ENCODE data around the gene PARVB.

PARVB gene

DNA sequence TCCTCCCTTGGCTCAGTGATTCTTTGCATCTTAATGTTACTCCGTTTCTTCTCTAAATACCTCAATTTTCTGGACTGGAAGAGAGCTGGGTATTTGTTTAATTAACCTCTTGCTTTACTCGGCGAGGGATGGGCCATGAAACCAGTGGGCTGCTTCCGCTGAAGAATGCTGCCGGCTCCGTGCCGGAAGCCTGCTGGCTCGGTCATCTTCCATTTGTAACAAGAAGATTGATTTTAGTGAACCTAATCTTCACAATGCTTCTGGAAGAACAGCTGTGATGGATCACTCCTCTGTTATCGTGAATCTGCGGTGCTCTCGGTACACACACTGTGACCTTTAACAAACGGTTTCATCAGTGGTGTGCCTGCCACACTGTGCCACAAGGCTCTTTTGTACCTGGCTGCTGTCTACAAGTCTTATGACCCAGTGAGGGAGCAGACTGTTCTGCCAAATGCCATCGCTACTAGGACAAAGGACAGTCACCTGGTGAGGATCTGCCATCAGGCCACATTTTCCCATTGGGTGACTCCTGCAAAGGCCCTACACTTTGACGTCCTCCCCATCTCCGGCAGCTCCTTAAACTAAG, 25.3 kb upstream of the PARVB start:
- Histone ChIP-seq H3K27ac (ENCODE audit: low read depth, low read length) (no peak overlapping the region), H3K36me3 (ENCODE audit: insufficient read depth, low read length) (no peaks in the 10 kb centered on the region), H3K27me3 (ENCODE audit: insufficient read depth, low read length) (no peaks in the 10 kb centered on the region), H2AFZ (ENCODE audit: low read length, unreplicated experiment) (no peak overlapping the region), H3K4me3 (ENCODE audit: low read depth, low read length) (no peak overlapping the region), H3K79me2 (ENCODE audit: control insufficient read depth, insufficient read depth, low read length, unreplicated experiment) (no peaks in the 10 kb centered on the region), H3K4me1 (ENCODE audit: control insufficient read depth, insufficient read depth, low read length, unreplicated experiment) (no peaks in the 10 kb centered on the region)

DNA sequence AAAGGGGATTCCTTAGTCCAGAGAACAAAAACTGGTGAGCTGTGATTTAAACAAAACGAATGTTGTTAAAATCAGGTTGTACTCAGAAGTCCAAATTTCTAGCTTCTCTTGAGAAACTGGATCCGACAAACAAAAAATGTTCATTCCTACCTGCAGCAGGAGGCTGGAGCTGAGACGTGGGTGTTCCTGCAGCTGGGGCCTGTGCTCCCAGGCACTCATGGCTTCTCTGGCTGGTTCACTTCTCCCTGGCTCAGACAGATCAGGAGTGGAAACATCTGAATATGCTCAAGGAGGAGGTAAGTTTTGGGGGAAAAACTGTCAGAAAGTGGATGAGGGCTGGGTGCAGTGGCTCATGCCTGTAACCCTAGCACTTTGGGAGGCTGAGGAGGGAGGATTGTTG, 24.7 kb upstream of the PARVB start:
- H3K27me3 ChIP-seq (ENCODE audit: insufficient read depth, low read length), result no peaks in the 10 kb centered on the region
- H3K4me3 ChIP-seq (ENCODE audit: low read depth, low read length), result no peak overlapping the region
- no peak overlapping the region for H3K27ac ChIP-seq (ENCODE audit: low read depth, low read length)
- no peaks in the 10 kb centered on the region for H3K36me3 ChIP-seq (ENCODE audit: insufficient read depth, low read length)
- H3K4me1 ChIP-seq (ENCODE audit: control insufficient read depth, insufficient read depth, low read length, unreplicated experiment), result no peaks in the 10 kb centered on the region
- H3K79me2 ChIP-seq (ENCODE audit: control insufficient read depth, insufficient read depth, low read length, unreplicated experiment), result no peaks in the 10 kb centered on the region
- H2AFZ ChIP-seq (ENCODE audit: low read length, unreplicated experiment), result no peak overlapping the region

DNA sequence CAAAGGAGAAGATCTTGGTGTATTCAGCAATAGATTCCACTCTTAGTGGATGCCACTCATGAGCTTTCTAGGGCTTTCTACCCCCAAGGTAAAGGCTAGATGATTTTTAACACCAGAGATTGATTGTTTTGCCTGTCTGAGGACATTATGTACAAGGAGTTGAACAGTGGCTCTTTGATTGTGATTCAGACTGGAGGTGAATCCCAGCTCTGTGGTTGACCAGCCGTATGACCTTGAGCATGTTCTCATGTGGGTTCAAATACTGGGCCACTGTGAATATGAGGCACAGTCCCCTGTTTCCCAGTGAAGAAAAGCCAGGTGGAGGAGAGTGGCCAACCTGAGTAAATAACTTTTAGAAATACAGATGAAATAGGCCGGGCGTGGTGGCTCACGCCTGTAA, 24.0 kb upstream of the PARVB start:
- Histone ChIP-seq H3K27ac (ENCODE audit: low read depth, low read length) (no peak overlapping the region), H3K4me1 (ENCODE audit: control insufficient read depth, insufficient read depth, low read length, unreplicated experiment) (no peaks in the 10 kb centered on the region), H3K36me3 (ENCODE audit: insufficient read depth, low read length) (no peaks in the 10 kb centered on the region), H2AFZ (ENCODE audit: low read length, unreplicated experiment) (no peak overlapping the region), H3K4me3 (ENCODE audit: low read depth, low read length) (no peak overlapping the region), H3K27me3 (ENCODE audit: insufficient read depth, low read length) (no peaks in the 10 kb centered on the region), H3K79me2 (ENCODE audit: control insufficient read depth, insufficient read depth, low read length, unreplicated experiment) (no peaks in the 10 kb centered on the region)

DNA sequence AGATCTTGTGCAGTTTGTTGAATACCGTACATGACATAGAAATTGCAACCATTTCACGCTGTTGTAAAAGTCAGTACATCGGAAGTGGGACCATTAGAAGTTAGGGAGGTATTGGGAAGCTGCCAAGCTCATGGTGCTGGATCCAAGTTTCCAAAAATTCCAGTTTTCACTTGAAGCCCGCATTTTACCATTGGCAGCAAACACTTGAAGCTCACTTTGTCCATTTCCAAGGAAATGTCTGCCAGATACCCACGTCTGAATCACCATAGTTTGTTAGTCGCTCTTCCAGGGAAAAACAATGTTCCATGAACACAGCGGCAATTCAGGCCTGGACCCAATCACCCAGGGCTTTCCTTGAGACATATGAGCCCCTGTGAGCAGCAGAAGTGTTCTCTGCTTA, 22.6 kb upstream of the PARVB start:
- H3K79me2 ChIP-seq (ENCODE audit: control insufficient read depth, insufficient read depth, low read length, unreplicated experiment), result no peaks in the 10 kb centered on the region
- no peak overlapping the region for H3K4me3 ChIP-seq (ENCODE audit: low read depth, low read length)
- no peaks in the 10 kb centered on the region for H3K36me3 ChIP-seq (ENCODE audit: insufficient read depth, low read length)
- H3K27me3 ChIP-seq (ENCODE audit: insufficient read depth, low read length), result no peaks in the 10 kb centered on the region
- no peak overlapping the region for H2AFZ ChIP-seq (ENCODE audit: low read length, unreplicated experiment)
- H3K27ac ChIP-seq (ENCODE audit: low read depth, low read length), result no peak overlapping the region
- no peaks in the 10 kb centered on the region for H3K4me1 ChIP-seq (ENCODE audit: control insufficient read depth, insufficient read depth, low read length, unreplicated experiment)

DNA sequence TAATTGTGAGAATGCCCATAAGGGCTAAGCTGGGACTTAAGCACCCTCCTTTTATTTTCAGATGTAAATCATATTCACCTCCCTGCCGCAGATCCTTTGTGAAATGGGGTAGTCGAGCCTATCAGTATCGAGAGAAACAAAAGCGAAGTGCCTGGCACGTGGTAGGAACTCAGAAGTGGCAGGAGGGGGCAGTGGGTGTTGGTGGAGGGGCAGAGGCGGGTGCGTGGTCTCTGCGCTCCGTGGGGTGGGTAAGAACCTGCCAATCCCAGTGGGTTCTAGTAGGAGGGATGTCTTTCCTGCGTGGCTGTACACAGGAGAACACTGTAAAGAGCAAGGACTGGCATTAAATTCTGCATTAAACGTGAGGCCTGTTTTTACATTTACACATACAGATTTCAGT, 21.8 kb upstream of the PARVB start:
- Histone ChIP-seq H3K79me2 (ENCODE audit: control insufficient read depth, insufficient read depth, low read length, unreplicated experiment) (no peaks in the 10 kb centered on the region), H3K4me1 (ENCODE audit: control insufficient read depth, insufficient read depth, low read length, unreplicated experiment) (no peaks in the 10 kb centered on the region), H2AFZ (ENCODE audit: low read length, unreplicated experiment) (no peak overlapping the region), H3K27ac (ENCODE audit: low read depth, low read length) (no peak overlapping the region), H3K4me3 (ENCODE audit: low read depth, low read length) (no peak overlapping the region), H3K36me3 (ENCODE audit: insufficient read depth, low read length) (no peaks in the 10 kb centered on the region), H3K27me3 (ENCODE audit: insufficient read depth, low read length) (no peaks in the 10 kb centered on the region)

DNA sequence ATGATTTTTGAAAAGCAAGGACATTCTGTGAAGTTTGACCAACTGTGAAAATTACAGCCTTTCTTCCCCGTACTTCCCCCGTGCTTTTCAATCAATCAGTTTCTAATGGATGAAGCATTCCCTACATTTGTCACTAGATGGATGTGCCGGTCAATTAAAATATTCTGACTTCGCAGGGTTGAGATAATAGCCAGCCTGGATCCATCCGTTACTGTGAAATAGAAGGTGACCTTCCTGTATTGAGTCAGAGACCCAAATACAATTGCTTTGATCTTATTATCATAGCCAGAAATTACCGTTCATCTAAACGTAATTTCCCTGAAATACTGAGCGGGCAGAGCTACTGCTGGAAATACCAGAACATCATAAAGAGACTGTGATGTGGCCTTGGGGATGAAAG, 21.1 kb upstream of the PARVB start:
- Histone ChIP-seq H3K36me3 (ENCODE audit: insufficient read depth, low read length) (no peaks in the 10 kb centered on the region), H3K27ac (ENCODE audit: low read depth, low read length) (no peak overlapping the region), H3K79me2 (ENCODE audit: control insufficient read depth, insufficient read depth, low read length, unreplicated experiment) (no peaks in the 10 kb centered on the region), H3K4me1 (ENCODE audit: control insufficient read depth, insufficient read depth, low read length, unreplicated experiment) (no peaks in the 10 kb centered on the region), H3K4me3 (ENCODE audit: low read depth, low read length) (no peak overlapping the region), H3K27me3 (ENCODE audit: insufficient read depth, low read length) (no peaks in the 10 kb centered on the region), H2AFZ (ENCODE audit: low read length, unreplicated experiment) (no peak overlapping the region)

DNA sequence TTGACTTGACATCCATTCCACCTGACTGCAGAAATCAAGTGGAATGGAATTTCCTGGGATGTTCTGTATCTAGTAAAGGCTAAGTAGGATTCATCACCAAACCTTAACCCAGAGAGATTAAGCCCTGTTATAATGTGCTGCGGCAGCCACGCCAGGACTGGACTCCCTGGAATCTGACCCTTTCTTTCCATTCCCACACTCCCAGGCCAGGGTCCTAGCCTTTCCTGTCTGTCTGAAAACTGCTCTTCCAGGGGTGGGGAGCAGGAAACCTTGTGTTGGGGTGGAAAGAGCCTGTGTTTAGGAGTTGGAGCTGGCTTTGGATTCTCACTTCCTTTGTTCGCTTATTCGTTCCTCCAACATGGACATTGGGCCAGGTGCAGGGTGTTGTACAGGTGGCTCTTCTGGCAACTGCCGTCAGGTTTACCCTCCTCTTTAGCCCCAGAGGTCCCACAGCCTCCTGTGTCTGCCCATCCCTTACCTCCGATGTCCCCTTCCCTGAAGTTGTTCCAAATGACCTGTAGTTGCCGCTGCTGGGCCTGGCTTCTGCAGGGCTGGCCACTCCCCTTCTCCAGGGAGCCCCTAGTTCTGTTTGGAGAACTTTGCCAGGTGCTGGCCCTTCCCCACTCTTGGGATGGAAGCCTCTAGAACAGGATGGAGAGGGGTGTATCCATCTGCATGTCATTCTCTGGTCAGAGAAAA, 20.5 kb upstream of the PARVB start:
- H2AFZ ChIP-seq (ENCODE audit: low read length, unreplicated experiment), result no peak overlapping the region
- H3K36me3 ChIP-seq (ENCODE audit: insufficient read depth, low read length), result no peaks in the 10 kb centered on the region
- H3K4me3 ChIP-seq (ENCODE audit: low read depth, low read length), result no peak overlapping the region
- H3K4me1 ChIP-seq (ENCODE audit: control insufficient read depth, insufficient read depth, low read length, unreplicated experiment), result no peaks in the 10 kb centered on the region
- H3K27ac ChIP-seq (ENCODE audit: low read depth, low read length), result no peak overlapping the region
- H3K27me3 ChIP-seq (ENCODE audit: insufficient read depth, low read length), result no peaks in the 10 kb centered on the region
- H3K79me2 ChIP-seq (ENCODE audit: control insufficient read depth, insufficient read depth, low read length, unreplicated experiment), result no peaks in the 10 kb centered on the region

DNA sequence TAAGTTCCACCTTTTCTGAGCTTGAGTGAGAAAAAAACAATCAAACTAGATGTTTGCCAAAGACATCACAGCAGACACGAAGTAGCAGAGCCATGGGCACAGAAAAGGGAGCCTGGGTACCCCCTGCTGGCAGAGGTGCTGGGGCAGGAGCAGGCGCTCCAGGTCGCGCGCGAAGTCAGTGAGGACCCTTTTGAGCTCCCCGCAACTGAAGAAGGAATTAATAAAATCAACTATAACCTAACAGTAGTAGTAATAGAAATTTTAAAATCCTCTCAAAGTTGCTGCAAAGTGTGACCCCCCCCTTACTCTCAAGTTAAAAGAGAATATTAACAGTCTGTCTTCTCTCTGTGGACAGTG, 20.0 kb upstream of the PARVB start:
- H3K4me3 ChIP-seq (ENCODE audit: low read depth, low read length), result no peak overlapping the region
- no peaks in the 10 kb centered on the region for H3K36me3 ChIP-seq (ENCODE audit: insufficient read depth, low read length)
- no peaks in the 10 kb centered on the region for H3K27me3 ChIP-seq (ENCODE audit: insufficient read depth, low read length)
- no peaks in the 10 kb centered on the region for H3K4me1 ChIP-seq (ENCODE audit: control insufficient read depth, insufficient read depth, low read length, unreplicated experiment)
- no peaks in the 10 kb centered on the region for H3K79me2 ChIP-seq (ENCODE audit: control insufficient read depth, insufficient read depth, low read length, unreplicated experiment)
- no peak overlapping the region for H2AFZ ChIP-seq (ENCODE audit: low read length, unreplicated experiment)
- no peak overlapping the region for H3K27ac ChIP-seq (ENCODE audit: low read depth, low read length)

DNA sequence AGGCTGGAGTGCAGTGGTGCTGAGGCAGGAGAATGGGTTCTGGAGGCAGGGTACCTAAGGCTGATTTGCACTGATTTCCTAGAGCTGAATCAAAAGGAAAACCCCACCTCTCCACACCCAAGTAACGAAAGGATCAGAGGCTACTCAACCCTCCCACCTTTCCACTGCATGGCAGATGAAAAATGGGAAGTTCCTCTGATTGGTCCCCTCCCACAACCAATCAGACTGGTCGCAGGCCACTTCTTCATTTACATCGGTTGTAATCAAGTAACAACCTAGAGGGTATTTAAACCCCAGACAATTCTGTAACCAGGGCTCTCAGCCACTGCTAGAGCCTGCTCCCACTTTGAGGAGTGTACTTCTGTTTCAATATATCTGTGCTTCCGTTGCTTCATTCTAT, 18.6 kb upstream of the PARVB start:
- Histone ChIP-seq H3K4me3 (ENCODE audit: low read depth, low read length) (no peak overlapping the region), H3K4me1 (ENCODE audit: control insufficient read depth, insufficient read depth, low read length, unreplicated experiment) (no peaks in the 10 kb centered on the region), H2AFZ (ENCODE audit: low read length, unreplicated experiment) (no peak overlapping the region), H3K27me3 (ENCODE audit: insufficient read depth, low read length) (no peaks in the 10 kb centered on the region), H3K27ac (ENCODE audit: low read depth, low read length) (no peak overlapping the region), H3K36me3 (ENCODE audit: insufficient read depth, low read length) (no peaks in the 10 kb centered on the region), H3K79me2 (ENCODE audit: control insufficient read depth, insufficient read depth, low read length, unreplicated experiment) (no peaks in the 10 kb centered on the region)

DNA sequence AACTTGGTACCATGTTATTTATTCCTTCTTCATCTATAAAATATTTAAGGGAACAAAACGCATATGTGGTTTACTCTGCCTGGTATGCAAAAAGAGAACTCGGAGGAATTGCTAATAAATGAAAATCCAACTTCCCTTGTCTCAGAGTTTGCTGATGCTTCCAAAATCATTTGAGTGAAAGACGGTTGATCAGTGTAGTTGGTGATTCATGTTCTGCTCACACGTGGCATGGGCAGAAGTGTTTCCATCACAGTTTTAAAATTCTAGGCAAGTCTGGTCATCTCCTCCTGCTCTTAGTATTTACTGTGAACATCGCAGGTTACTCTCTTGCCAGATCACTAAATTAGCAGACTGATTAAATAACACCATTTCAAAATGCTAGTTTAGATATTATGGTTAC, 11.9 kb upstream of the PARVB start:
- H3K27me3 ChIP-seq (ENCODE audit: insufficient read depth, low read length), result no peaks in the 10 kb centered on the region
- H3K4me1 ChIP-seq (ENCODE audit: control insufficient read depth, insufficient read depth, low read length, unreplicated experiment), result no peaks in the 10 kb centered on the region
- no peak overlapping the region for H3K4me3 ChIP-seq (ENCODE audit: low read depth, low read length)
- H3K27ac ChIP-seq (ENCODE audit: low read depth, low read length), result no peak overlapping the region
- H3K79me2 ChIP-seq (ENCODE audit: control insufficient read depth, insufficient read depth, low read length, unreplicated experiment), result no peaks in the 10 kb centered on the region
- no peak overlapping the region for H2AFZ ChIP-seq (ENCODE audit: low read length, unreplicated experiment)
- no peaks in the 10 kb centered on the region for H3K36me3 ChIP-seq (ENCODE audit: insufficient read depth, low read length)

DNA sequence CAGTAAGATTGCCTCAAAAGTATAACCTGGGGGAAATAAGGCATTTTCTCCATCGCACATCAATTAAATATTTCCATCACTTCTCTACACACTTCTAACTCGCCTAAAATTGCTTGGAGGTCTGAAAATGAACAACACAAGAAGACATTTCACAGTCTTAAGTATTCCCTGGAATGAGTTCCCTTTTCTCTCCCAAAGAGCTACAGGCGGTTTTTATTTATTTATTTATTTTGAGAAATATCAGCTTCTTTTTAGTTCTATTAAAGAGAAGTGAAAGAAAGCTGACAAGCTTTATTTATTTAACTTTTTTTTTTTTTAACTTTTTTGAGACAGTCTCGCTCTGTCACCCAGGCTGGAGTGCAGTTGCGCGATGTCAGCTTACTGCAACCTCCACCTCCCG, 11.5 kb upstream of the PARVB start:
- Histone ChIP-seq H3K27me3 (ENCODE audit: insufficient read depth, low read length) (no peaks in the 10 kb centered on the region), H3K27ac (ENCODE audit: low read depth, low read length) (no peak overlapping the region), H3K4me3 (ENCODE audit: low read depth, low read length) (no peak overlapping the region), H3K4me1 (ENCODE audit: control insufficient read depth, insufficient read depth, low read length, unreplicated experiment) (no peaks in the 10 kb centered on the region), H3K79me2 (ENCODE audit: control insufficient read depth, insufficient read depth, low read length, unreplicated experiment) (no peaks in the 10 kb centered on the region), H2AFZ (ENCODE audit: low read length, unreplicated experiment) (no peak overlapping the region), H3K36me3 (ENCODE audit: insufficient read depth, low read length) (no peaks in the 10 kb centered on the region)

All from ACC112 (cell line).